Measurements from ENCODE around the gene NUB1.

DNA sequence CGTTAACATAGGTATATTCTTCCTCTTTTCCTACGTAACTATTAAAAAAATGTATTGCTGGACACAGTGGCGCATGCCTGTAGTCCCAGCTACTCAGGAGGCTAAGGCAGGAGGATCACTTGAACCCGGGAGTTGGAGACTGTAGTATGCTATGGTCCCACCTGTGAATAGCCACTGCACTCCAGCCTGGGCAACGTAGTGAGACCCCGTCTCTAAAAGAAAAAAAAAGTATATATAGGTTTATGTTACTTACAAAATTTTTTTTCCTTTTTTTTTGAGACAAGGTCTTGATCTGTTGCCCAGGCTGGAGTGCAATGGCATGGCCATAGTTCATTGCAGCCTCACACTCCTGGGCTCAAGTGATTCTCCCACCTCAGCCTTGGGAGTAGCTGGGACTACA is 5.6 kb downstream of the NUB1 start:
- no peak for TF ChIP-seq POLR2A (IDR thresholded peaks at IDR 0.05)
- TF ChIP-seq CTCF (IDR thresholded peaks at IDR 0.05) = no peak
